Activated CD8-positive, alpha-beta memory T cell treated with anti-CD3 and anti-CD28 coated beads, Interleukin-2, amount 10 ng/mL, durations not matched to agents 7 days and 5 days (primary cell): ENCODE results near the gene GOT1. TPM values are rescaled to one million over a fixed set of nuclear protein-coding genes. Genes with fewer than 3 reads are reported as not detected.

Experiments used
- ATAC-seq: fragments of 150-1000 bp; cut with Tn5 transposase; one replicate; pipeline ENCODE4 v1.10.0; 2021; ENCODE audit warnings: moderate library complexity
- CTCF ChIA-PET: fragments of 350-600 bp; sonication (Branson Sonifier 250); formaldehyde crosslinking; loops from one replicate; lab custom pipeline; 2021; ENCODE audit warnings: antibody characterized with exemption; lab: Charles Lee
- DNase-seq: peaks from one replicate; pipeline ENCODE4 v3.0.0-alpha.2; 2020
- H3K27ac Mint-ChIP-seq: one replicate; pipeline ENCODE4 v1.8.0; 2021; ENCODE audit warnings: mild to moderate bottlenecking, mixed read lengths
- H3K27me3 Mint-ChIP-seq: one replicate; pipeline ENCODE4 v1.8.0; 2021; ENCODE audit warnings: mixed read lengths
- H3K36me3 Mint-ChIP-seq: one replicate; pipeline ENCODE4 v1.8.0; 2021; ENCODE audit warnings: mild to moderate bottlenecking, mixed read lengths
- H3K4me1 Mint-ChIP-seq: one replicate; pipeline ENCODE4 v1.8.0; 2021; ENCODE audit warnings: mixed read lengths
- H3K4me3 Mint-ChIP-seq: one replicate; pipeline ENCODE4 v1.8.0; 2021; ENCODE audit warnings: mild to moderate bottlenecking, moderate library complexity, mixed read lengths
- H3K9me3 Mint-ChIP-seq: one replicate; pipeline ENCODE4 v1.8.0; 2022; ENCODE audit warnings: low read depth, mixed read lengths
- total RNA-seq, 2 experiments: library from RNA; stranded (reverse); gene quantifications; one replicate each; pipeline ENCODE4 v1.2.3, GENCODE V29; 2021

GOT1 gene
- total RNA-seq, 2 experiments from 2014 or later: 33.2 to 36.5 TPM

DNA sequence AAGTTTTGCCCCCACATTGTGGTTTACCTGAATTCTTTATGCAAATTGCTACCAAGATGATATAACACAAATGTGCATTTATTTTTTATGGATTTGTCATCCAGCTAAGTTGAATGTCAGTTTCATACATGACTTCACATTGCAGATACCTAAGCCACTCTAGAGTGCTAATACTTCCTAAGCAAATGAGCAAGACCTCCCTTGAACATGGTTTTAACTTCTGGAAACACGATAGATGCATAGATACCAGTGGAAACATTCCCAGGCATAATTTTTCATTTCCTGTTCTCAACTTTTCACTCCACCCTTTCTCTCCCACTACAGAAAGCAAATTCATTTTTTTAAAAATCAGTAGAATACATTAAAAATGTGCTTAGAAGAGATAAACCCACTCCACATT lies 20.3 kb downstream of the GOT1 start:
- DNase-seq (no peak), ATAC-seq (no peak)
- no peaks in the 10 kb centered on the region for H3K27me3 Mint-ChIP-seq
- no peaks in the 10 kb centered on the region for H3K4me1 Mint-ChIP-seq
- no peak overlapping the region for H3K4me3 Mint-ChIP-seq
- no peak overlapping the region for H3K27ac Mint-ChIP-seq
- peaks cover 17% of the 10 kb centered on the region for H3K36me3 Mint-ChIP-seq
- CTCF ChIA-PET: no interaction called here
- H3K9me3 Mint-ChIP-seq: no peaks in the 10 kb centered on the region

DNA sequence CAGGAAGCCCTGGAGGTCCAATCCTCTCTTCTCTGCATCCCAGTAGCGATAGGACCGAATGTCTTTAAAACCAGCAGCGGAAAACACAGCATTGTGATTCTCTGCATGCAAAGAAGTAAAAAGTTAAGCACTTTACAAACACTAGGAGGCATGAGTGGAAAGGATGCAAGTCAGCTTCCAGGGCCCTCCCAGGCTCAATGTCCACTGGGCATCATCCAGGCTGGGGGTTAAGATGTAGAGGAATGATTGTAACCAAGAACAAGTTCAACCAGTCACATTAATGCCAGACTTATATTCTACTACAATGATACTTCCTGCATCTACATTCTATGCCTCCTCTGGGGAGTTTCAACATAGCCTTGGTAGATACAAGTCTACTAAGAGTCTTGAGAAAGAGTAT lies 24.3 kb downstream of the GOT1 start:
- ATAC-seq: no peak
- no peak for DNase-seq
- Mint-ChIP-seq H3K4me1 (no peaks in the 10 kb centered on the region), H3K27ac (no peak overlapping the region), H3K27me3 (no peaks in the 10 kb centered on the region), H3K4me3 (no peak overlapping the region), H3K36me3 (peaks cover 13% of the 10 kb centered on the region), H3K9me3 (no peaks in the 10 kb centered on the region)
- CTCF ChIA-PET: no interaction called here

- H3K4me3 Mint-ChIP-seq: no peak overlapping the region
- no peak overlapping the region for H3K27ac Mint-ChIP-seq
- H3K27me3 Mint-ChIP-seq: no peaks in the 10 kb centered on the region
- CTCF ChIA-PET: interaction anchor here (0.5 to 1.7 kb wide), 2 partner anchors 11 to 1009 kb away, joined by 3 read pairs; no protein-coding TSS in a partner anchor
- peaks cover 13% of the 10 kb centered on the region for H3K36me3 Mint-ChIP-seq
- no peaks in the 10 kb centered on the region for H3K9me3 Mint-ChIP-seq
- H3K4me1 Mint-ChIP-seq: no peaks in the 10 kb centered on the region
- no peak for ATAC-seq
- no peak for DNase-seq
Observed at GRCh38 chr10:99403674-99404073, 26.8 kb downstream of the GOT1 start.

GRCh38 chr10:99399664-99400063 lies 30.8 kb downstream of the GOT1 start:
- H3K9me3 Mint-ChIP-seq: no peaks in the 10 kb centered on the region
- no peak overlapping the region for H3K4me3 Mint-ChIP-seq
- CTCF ChIA-PET: no interaction called here
- no peak overlapping the region for H3K27ac Mint-ChIP-seq
- H3K36me3 Mint-ChIP-seq: peaks cover 5% of the 10 kb centered on the region
- DNase-seq: no peak
- H3K27me3 Mint-ChIP-seq: no peaks in the 10 kb centered on the region
- ATAC-seq: no peak
- no peaks in the 10 kb centered on the region for H3K4me1 Mint-ChIP-seq

- CTCF ChIA-PET: no interaction called here
- ATAC-seq: no peak
- peaks cover 3% of the 10 kb centered on the region for H3K36me3 Mint-ChIP-seq
Observed at GRCh38 chr10:99396471-99396870, 34.0 kb downstream of the GOT1 start.

DNA sequence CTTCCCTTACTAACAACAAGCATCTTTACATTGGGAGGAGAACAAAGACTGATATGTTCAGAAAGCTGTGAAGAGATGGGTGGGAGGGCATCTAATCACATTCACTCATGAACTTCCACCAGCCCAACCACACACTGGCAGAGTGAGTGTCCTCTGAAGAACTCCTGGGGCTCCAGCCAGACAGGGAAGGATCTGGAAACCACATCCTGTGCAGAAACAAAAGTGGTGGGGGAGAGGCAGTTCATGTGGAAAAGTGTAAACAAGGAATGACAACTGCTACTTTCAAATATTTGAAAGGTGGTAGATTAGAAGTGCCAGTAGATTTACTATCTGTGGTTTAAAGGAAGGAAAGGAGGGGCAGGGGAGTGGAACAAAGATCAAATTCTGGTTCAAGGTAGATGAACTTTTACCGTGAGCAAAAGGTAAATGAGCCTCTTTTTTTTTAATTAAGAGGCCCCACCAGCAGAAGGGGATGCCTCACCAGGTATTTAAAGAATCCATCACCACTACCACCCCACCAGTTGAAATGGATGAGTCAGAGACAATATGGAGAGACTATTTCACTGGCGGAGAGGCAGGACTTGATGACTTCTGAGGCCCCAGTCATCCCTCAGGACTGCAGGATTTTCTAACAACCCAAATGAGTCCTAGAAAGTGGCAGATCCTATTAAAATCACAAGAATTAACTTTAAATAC lies 34.5 kb downstream of the GOT1 start:
- Mint-ChIP-seq H3K36me3 (peaks cover 3% of the 10 kb centered on the region), H3K27ac (no peak overlapping the region), H3K4me1 (peaks cover 6% of the 10 kb centered on the region), H3K4me3 (no peak overlapping the region), H3K27me3 (no peaks in the 10 kb centered on the region), H3K9me3 (no peaks in the 10 kb centered on the region)
- DNase-seq: no peak
- ATAC-seq: no peak
- CTCF ChIA-PET: no interaction called here

More at GRCh38 chr10:99396471-99396870, 34.0 kb downstream of the GOT1 start:
- H3K27ac Mint-ChIP-seq: no peak overlapping the region
- H3K27me3 Mint-ChIP-seq: no peaks in the 10 kb centered on the region
- no peaks in the 10 kb centered on the region for H3K9me3 Mint-ChIP-seq
- H3K4me1 Mint-ChIP-seq: peaks cover 6% of the 10 kb centered on the region
- no peak overlapping the region for H3K4me3 Mint-ChIP-seq
- DNase-seq: no peak

- DNase-seq (no peak), ATAC-seq (no peak)
- Mint-ChIP-seq H3K36me3 (peaks cover 3% of the 10 kb centered on the region), H3K4me1 (peaks cover 6% of the 10 kb centered on the region), H3K27ac (no peak overlapping the region), H3K27me3 (no peaks in the 10 kb centered on the region), H3K9me3 (no peaks in the 10 kb centered on the region), H3K4me3 (no peak overlapping the region)
- CTCF ChIA-PET: interaction anchor here (1.0 kb wide), 1 partner anchor 41 kb away, joined by 3 read pairs; no protein-coding TSS in a partner anchor
Observed at GRCh38 chr10:99394761-99395386, 35.5 kb downstream of the GOT1 start.

GRCh38 chr10:99394256-99394655 lies 36.2 kb downstream of the GOT1 start:
- peaks cover 3% of the 10 kb centered on the region for H3K36me3 Mint-ChIP-seq
- no peak for DNase-seq
- no peak overlapping the region for H3K4me3 Mint-ChIP-seq
- H3K4me1 Mint-ChIP-seq: peaks cover 6% of the 10 kb centered on the region
- no peaks in the 10 kb centered on the region for H3K27me3 Mint-ChIP-seq
- H3K9me3 Mint-ChIP-seq: no peaks in the 10 kb centered on the region
- CTCF ChIA-PET: interaction anchor here (1.0 to 3.0 kb wide), 2 partner anchors 42 to 218 kb away, joined by 3 to 20 read pairs; no protein-coding TSS in a partner anchor
- no peak overlapping the region for H3K27ac Mint-ChIP-seq
- no peak for ATAC-seq

GRCh38 chr10:99393683-99394082 lies 36.7 kb downstream of the GOT1 start:
- H3K27me3 Mint-ChIP-seq: no peaks in the 10 kb centered on the region
- DNase-seq (no peak), ATAC-seq (no peak)
- no peak overlapping the region for H3K4me3 Mint-ChIP-seq
- no peaks in the 10 kb centered on the region for H3K9me3 Mint-ChIP-seq
- CTCF ChIA-PET: interaction anchor here (1.0 to 3.0 kb wide), 3 partner anchors 8 to 218 kb away, joined by 3 to 20 read pairs (median 4); no protein-coding TSS in a partner anchor
- peaks cover 6% of the 10 kb centered on the region for H3K4me1 Mint-ChIP-seq
- H3K27ac Mint-ChIP-seq: no peak overlapping the region
- peaks cover 3% of the 10 kb centered on the region for H3K36me3 Mint-ChIP-seq

DNA sequence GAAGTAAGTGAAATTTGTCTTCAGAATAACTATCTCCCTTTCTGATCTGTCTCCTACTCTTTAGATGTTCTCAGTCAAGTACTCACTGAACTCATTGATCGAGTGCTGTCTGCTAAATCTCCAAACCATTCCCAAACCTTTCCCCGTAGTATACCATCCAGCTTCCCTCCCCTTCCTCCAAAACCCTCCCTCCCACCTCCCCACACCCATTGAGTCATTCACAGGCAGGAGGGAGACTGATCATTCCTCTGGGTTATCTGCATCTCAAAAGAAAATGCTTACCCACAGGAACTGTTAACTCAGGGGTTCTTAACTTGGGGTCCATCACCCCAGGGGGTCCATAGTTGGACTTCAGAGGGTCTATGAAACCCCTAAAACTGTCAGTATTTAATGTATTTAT lies 37.4 kb downstream of the GOT1 start:
- Mint-ChIP-seq H3K9me3 (no peaks in the 10 kb centered on the region), H3K36me3 (peaks cover 3% of the 10 kb centered on the region), H3K4me1 (peaks cover 6% of the 10 kb centered on the region), H3K27ac (no peak overlapping the region), H3K27me3 (no peaks in the 10 kb centered on the region), H3K4me3 (no peak overlapping the region)
- ATAC-seq (no peak), DNase-seq (no peak)
- CTCF ChIA-PET: interaction anchor here (0.7 to 3.1 kb wide), 5 partner anchors 9 to 219 kb away, joined by 3 to 20 read pairs (median 4); no protein-coding TSS in a partner anchor

DNA sequence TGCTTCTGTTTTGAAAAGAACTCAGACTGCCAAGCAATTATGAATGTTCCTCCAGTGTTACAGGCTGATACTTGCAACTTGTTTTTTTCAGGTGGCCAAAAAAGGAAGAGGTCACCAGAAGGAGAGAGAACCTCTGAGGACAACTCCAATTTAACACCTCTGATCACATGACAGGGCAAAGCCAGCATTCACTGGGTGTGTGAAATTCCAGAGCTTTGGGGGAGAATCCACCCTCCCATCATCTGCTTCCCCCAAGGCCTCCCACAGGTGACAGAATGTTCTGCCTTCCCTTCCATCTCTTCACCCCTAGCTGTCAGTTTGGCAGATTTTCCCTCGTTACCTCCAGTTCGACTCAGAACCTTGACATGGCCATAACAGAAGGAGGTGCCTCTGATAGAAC lies 39.1 kb downstream of the GOT1 start:
- Mint-ChIP-seq H3K27ac (no peak overlapping the region), H3K27me3 (no peaks in the 10 kb centered on the region), H3K4me1 (peaks cover 7% of the 10 kb centered on the region), H3K4me3 (no peak overlapping the region), H3K36me3 (no peaks in the 10 kb centered on the region), H3K9me3 (no peaks in the 10 kb centered on the region)
- CTCF ChIA-PET: interaction anchor here (0.9 to 3.1 kb wide), 10 partner anchors 11 to 924 kb away, joined by 3 to 20 read pairs (median 3); no protein-coding TSS in a partner anchor
- DNase-seq (no peak), ATAC-seq (no peak)

GRCh38 chr10:99389729-99390480 lies 40.5 kb downstream of the GOT1 start:
- CTCF ChIA-PET: no interaction called here
- no peak for ATAC-seq
- H3K27ac Mint-ChIP-seq: no peak overlapping the region
- H3K9me3 Mint-ChIP-seq: no peaks in the 10 kb centered on the region
- H3K4me3 Mint-ChIP-seq: no peak overlapping the region
- H3K4me1 Mint-ChIP-seq: peaks cover 7% of the 10 kb centered on the region
- no peaks in the 10 kb centered on the region for H3K36me3 Mint-ChIP-seq
- no peak for DNase-seq
- peaks cover 10% of the 10 kb centered on the region for H3K27me3 Mint-ChIP-seq

GRCh38 chr10:99387541-99387940 lies 42.9 kb downstream of the GOT1 start:
- ATAC-seq: no peak
- Mint-ChIP-seq H3K9me3 (no peaks in the 10 kb centered on the region), H3K27ac (no peak overlapping the region)

More at GRCh38 chr10:99387541-99387940, 42.9 kb downstream of the GOT1 start:
- CTCF ChIA-PET: interaction anchor here (0.6 kb wide), 1 partner anchor 94 kb away, joined by 3 read pairs; no protein-coding TSS in a partner anchor
- no peak for DNase-seq
- peaks cover 4% of the 10 kb centered on the region for H3K4me1 Mint-ChIP-seq
- H3K4me3 Mint-ChIP-seq: no peak overlapping the region
- peaks cover 14% of the 10 kb centered on the region for H3K27me3 Mint-ChIP-seq
- no peaks in the 10 kb centered on the region for H3K36me3 Mint-ChIP-seq
